HG02840 (cell line): ENCODE results near the gene FYCO1.

ENCODE experiments used
- ATAC-seq: cut with Tn5 transposase; IDR thresholded peaks from one replicate; pipeline ENCODE4 v1.9.1; 2021; ENCODE audit warnings: mild to moderate bottlenecking, moderate library complexity, moderate number of reproducible peaks; ENCODE audit not compliant: unreplicated experiment, low FRiP score

Gene FYCO1

GRCh38 chr3:45868650-45869049, 127.0 kb downstream of the FYCO1 start:
- no peak for ATAC-seq

GRCh38 chr3:45868213-45868612, 127.4 kb downstream of the FYCO1 start:
- no peak for ATAC-seq
